Measurements from ENCODE around the gene SNCAIP.

The SNCAIP gene

DNA sequence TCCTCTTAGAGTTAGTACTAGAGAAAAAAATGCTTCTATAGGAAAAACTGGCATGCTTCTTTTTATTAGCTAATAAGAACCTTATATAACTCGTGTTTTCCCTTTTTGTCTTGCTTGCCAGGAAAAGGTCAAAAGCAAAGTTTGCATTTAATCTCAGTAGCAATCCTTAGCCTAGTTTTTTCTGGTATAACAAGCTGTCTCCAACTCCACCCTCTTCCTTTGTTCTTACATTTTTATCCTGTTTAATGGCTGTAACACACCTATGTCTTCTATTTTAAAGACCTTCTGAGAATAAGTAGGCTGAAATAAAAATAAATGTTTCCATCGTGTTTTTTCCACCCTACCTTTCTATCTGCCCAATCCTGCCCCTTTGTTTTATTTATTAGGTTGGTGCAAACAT lies 158.3 kb downstream of the SNCAIP start:
- no peak for TF ChIP-seq POLR2A (IDR thresholded peaks at IDR 0.05; ENCODE audit: extremely low read depth, insufficient read length)
- TF ChIP-seq MYC (IDR thresholded peaks at IDR 0.05; ENCODE audit: low read depth, low read length): no peak
- TF ChIP-seq, protein P1, sequence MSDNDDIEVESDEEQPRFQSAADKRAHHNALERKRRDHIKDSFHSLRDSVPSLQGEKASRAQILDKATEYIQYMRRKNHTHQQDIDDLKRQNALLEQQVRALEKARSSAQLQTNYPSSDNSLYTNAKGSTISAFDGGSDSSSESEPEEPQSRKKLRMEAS (IDR thresholded peaks at IDR 0.05; ENCODE audit: low read depth, low read length): no peak
- TF ChIP-seq, protein P2, sequence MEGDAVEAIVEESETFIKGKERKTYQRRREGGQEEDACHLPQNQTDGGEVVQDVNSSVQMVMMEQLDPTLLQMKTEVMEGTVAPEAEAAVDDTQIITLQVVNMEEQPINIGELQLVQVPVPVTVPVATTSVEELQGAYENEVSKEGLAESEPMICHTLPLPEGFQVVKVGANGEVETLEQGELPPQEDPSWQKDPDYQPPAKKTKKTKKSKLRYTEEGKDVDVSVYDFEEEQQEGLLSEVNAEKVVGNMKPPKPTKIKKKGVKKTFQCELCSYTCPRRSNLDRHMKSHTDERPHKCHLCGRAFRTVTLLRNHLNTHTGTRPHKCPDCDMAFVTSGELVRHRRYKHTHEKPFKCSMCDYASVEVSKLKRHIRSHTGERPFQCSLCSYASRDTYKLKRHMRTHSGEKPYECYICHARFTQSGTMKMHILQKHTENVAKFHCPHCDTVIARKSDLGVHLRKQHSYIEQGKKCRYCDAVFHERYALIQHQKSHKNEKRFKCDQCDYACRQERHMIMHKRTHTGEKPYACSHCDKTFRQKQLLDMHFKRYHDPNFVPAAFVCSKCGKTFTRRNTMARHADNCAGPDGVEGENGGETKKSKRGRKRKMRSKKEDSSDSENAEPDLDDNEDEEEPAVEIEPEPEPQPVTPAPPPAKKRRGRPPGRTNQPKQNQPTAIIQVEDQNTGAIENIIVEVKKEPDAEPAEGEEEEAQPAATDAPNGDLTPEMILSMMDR (IDR thresholded peaks at IDR 0.05; ENCODE audit: low read depth, low read length): no peak

DNA sequence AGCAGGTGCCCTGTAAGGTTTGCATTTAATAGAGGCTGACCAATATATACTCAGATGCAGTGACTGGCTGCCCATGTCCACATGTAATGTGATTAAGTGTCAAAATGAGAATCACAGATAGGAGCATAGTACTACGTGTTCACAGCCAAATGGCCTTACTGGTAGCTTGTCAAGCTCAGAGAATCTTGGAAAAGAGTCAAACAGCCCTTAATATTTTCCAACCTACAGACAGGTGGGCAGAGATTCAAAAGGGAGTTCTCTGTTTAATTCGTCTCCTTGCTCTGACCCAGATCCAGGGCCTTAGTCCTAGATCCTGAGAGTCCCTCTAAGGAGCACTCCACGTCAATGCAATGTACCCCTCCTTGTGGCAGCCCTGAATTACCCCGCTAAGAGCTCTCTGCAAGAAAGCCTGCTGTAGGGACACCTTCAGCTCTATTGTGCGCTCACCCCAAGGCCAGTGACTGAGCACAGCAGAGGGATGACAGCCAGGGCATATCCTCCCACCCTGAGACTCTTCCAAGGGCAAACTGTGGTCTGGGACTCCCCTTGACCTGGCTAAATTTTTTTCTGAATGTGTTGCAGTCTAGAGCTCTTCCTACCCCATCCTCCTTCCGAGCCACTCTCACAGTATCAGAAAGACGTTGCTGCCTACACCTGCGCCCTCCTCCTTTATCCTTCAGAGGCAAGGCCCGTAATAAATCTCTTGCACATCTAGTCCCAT lies 159.2 kb downstream of the SNCAIP start:
- DNase-seq (ENCODE audit: low read depth): no peak
- TF ChIP-seq MYC (IDR thresholded peaks at IDR 0.05; ENCODE audit: low read depth, low read length): no peak
- TF ChIP-seq, protein P2 (IDR thresholded peaks at IDR 0.05; ENCODE audit: low read depth, low read length): no peak
- TF ChIP-seq POLR2A (IDR thresholded peaks at IDR 0.05; ENCODE audit: extremely low read depth, insufficient read length): no peak
- TF ChIP-seq, protein P1 (IDR thresholded peaks at IDR 0.05; ENCODE audit: low read depth, low read length): no peak
- H3K4me3 ChIP-seq (ENCODE audit: low read depth, low read length): no peak overlapping the region

More for the DNA sequence above, 158.3 kb downstream of the SNCAIP start:
- no peak overlapping the region for H3K4me3 ChIP-seq (ENCODE audit: low read depth, low read length)
- no peak for DNase-seq (ENCODE audit: low read depth)

DNA sequence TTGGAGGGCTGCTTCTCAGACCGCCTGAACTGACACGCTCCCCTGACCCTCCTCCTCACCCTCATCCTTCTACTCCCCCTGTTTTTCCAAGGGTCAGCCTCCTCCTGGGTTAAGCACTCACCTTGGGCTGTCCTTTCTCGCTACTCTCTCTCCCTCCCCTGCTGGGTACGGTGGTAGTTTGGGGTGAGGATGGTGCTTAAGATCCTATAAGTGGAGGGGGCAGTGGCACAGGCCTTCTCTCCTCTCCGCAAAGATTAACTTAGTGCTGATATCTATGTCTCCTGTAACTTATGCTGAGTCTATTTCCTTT lies 159.7 kb downstream of the SNCAIP start:
- no peak for DNase-seq (ENCODE audit: low read depth)
- no peak overlapping the region for H3K4me3 ChIP-seq (ENCODE audit: low read depth, low read length)
- TF ChIP-seq, protein P2 (IDR thresholded peaks at IDR 0.05; ENCODE audit: low read depth, low read length): no peak
- no peak for TF ChIP-seq POLR2A (IDR thresholded peaks at IDR 0.05; ENCODE audit: extremely low read depth, insufficient read length)
- TF ChIP-seq, protein P1 (IDR thresholded peaks at IDR 0.05; ENCODE audit: low read depth, low read length): no peak
- no peak for TF ChIP-seq MYC (IDR thresholded peaks at IDR 0.05; ENCODE audit: low read depth, low read length)

DNA sequence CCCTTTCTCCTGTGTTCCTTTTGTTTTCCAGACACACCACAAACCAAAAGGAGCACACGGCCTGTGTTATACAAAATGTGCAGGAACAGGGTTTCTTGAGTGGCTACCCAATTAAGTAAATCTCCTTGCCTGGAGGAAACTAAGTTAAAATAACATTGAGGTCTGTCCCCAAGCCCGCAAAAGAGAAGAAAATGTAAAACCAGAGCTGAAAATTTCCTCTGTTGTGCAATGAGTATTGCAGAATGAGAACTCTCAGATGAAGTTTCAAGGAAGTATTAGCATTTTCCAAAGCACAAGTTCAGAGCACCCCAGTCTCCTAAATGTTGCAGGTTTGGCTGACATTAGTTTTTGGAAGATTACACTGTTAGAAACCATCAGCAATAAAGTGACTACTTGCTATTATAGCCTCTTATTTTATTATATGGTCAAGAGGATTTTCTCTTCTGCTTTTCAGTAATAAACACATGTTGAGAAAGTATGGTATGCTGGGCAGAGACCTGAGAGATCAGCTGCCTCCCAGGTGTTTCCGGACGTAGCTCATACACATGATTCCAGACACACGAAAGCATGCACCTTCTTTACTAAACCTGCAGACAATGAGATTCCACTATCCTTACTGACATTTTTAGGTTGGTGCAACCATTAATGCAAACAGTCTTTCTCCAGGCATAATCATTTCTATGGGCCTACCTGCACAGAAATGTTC lies 161.3 kb downstream of the SNCAIP start:
- peak; percentile 19 for DNase-seq (ENCODE audit: low read depth)

DNA sequence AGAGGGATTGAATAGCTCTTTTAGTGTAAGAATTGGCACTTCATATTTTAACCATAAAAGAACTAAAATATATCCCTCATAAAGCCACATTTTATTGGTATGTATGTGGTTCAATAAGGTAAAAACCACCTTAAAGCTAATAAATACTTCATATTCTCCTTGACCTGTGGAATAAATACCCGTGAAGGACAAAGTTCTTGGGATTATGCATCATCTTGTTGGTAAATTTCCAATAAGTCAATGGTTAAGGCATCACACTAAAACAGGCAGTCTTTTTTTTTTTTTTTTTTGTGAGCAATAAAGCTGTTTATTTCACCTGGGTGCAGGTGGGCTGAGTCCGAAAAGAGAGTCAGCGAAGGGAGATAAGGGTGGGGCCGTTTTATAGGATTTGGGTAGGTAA lies 161.9 kb downstream of the SNCAIP start:
- H3K4me3 ChIP-seq (ENCODE audit: low read depth, low read length): no peak overlapping the region
- DNase-seq (ENCODE audit: low read depth): no peak
- TF ChIP-seq POLR2A (IDR thresholded peaks at IDR 0.05; ENCODE audit: extremely low read depth, insufficient read length) (no peak), MYC (IDR thresholded peaks at IDR 0.05; ENCODE audit: low read depth, low read length) (no peak)
- TF ChIP-seq, protein P1 (IDR thresholded peaks at IDR 0.05; ENCODE audit: low read depth, low read length): no peak
- TF ChIP-seq, protein P2 (IDR thresholded peaks at IDR 0.05; ENCODE audit: low read depth, low read length): no peak

More for the DNA sequence above, 161.3 kb downstream of the SNCAIP start:
- TF ChIP-seq MYC (IDR thresholded peaks at IDR 0.05; ENCODE audit: low read depth, low read length): no peak
- TF ChIP-seq, protein P2 (IDR thresholded peaks at IDR 0.05; ENCODE audit: low read depth, low read length): no peak
- TF ChIP-seq POLR2A (IDR thresholded peaks at IDR 0.05; ENCODE audit: extremely low read depth, insufficient read length): no peak
- TF ChIP-seq, protein P1 (IDR thresholded peaks at IDR 0.05; ENCODE audit: low read depth, low read length): no peak
- H3K4me3 ChIP-seq (ENCODE audit: low read depth, low read length): no peak overlapping the region
